Fibroblast of skin of right quadriceps (primary cell): ENCODE results near the gene LINGO3.

Source experiments
- DNase-seq: peaks from one replicate; pipeline ENCODE4 v3.0.0-alpha.2; 2013

The LINGO3 gene

GRCh38 chr19:2280633-2281264, 27.2 kb downstream of the LINGO3 start:
- no peak for DNase-seq

- no peak for DNase-seq
Observed at GRCh38 chr19:2278459-2279158, 29.3 kb downstream of the LINGO3 start.

DNA sequence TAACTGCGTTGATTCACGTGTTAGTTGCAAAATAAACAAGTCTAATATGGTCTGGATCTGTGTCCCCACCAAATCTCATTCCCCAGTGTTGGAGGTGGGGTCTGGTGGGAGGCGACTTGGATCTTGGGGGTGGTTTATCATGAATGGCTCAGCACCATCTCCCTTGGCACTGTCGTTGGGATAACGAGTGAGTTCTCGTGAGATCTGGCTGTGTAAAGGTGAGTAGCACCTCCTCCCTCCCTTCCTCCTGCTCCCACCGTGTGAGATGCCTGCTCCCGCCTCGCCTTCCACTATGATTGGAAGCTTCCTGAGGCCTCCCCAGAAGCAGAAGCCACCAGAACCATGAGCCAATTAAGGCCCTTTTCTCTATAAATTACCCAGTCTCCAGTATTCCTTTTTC, 30.8 kb downstream of the LINGO3 start:
- DNase-seq = no peak

GRCh38 chr19:2276429-2276986, 31.4 kb downstream of the LINGO3 start:
- no peak for DNase-seq

- no peak for DNase-seq
Observed at GRCh38 chr19:2275588-2276428, 32.1 kb downstream of the LINGO3 start.

DNA sequence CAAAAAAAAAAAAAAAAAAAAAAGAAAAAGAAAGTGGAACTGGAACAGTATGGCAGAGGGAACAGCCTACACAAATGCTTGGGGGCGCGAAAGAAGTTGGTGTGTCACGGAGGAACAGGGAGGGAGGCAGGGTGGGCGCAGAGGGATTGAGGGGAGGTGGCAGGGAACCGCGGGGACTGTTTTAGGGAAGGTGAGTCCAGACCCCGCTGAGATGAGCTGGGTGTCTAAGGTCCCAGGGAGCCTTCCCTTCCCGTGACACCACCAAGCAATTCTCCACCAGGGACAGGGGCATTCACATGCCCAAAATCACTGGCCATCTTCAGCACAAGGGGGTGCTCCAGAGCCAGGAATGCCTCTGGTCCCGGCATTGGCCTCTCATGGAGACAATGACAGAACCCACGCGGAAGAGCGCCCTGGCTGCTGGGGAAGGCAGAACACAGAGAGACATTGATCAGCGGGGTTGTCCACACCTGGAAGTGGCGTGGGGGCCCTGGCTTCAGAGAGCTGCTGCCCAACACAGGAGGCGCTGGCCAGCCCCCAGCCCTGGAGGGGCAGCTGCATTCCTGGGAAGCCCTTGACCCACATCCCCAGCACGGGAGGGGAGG, 32.9 kb downstream of the LINGO3 start:
- peak; percentile 64 for DNase-seq

GRCh38 chr19:2274185-2274711, 33.7 kb downstream of the LINGO3 start:
- no peak for DNase-seq

GRCh38 chr19:2273356-2274184, 34.4 kb downstream of the LINGO3 start:
- DNase-seq = peak; percentile 72

DNA sequence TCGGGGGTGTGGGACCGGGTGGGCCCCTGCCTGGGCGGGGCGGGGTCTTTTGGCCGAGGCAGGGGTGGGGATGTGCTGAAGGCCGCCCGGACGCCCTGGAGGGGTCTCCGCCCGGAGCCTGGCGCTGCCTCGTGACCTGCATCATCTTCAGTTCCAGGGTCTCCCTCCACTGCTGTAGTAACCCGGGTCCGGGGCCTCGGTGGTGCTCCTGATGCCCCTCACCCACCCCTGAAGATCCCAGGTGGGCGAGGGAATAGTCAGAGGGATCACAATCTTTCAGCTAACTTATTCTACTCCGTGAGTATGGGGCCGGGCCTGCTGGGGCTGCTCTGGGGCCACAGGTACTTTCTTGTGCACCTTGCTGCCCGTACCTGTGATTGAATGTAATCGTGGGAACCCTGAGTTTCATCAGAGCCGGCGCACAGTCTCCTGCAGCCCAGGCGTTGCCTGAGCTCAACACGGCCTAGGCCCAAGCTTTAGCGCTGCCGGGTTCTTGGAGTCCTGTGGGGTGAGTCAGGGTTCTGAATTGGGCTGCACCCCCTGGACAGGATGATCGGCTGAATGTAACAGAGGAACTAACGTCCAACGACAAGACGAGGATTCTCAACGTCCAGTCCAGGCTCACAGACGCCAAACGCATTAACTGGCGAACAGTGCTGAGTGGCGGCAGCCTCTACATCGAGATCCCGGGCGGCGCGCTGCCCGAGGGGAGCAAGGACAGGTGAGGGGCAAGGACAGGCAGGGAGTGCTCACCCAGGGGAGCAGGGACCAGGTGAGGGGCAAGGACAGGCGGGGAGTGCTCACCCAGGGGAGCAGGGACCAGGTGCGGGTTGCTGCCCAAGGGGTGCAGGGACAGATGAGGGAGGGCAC, 36.5 kb downstream of the LINGO3 start:
- DNase-seq = peak; percentile 79

DNA sequence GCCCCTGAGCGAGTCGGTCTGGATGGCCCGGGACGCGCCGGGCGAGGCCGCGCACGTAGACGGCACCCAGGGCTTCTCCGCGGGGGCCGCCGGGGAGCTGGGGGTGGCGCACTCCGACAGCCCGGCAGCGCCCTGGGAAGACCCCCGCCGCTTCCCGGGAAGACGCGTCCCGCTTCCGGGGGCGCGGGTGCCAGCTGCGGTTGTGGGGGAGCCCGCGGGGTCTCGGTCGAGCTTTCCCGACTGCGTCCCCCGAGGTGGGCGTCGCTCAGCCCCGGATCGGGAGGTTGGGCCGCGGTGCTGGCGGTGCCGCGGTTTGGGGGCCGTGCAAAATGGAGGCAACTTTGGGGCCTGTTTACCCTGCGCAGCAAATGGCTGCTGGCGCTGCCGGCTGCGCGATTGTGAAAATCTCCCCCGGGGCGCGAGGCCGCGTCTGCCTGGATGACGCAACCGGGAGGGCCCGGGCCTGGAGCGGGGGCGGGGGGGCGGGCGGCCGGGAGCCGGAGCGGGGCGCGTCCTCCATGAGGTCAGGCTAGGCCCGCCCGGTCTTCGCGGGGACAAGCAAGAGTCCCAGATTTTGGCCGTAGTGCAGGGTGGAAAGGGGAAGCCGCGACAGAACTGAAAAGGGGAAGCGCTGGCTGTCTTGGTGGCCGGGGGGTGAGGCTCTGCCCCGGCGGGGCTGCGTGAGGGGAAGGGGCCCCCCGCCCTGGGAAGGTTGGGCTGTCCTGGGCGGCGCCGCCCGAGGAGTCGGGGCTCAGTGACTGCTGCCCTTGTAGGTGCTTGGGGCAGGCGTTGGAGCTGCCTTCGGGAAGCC, 37.3 kb downstream of the LINGO3 start:
- DNase-seq = peak; percentile 84

- DNase-seq = no peak
Observed at GRCh38 chr19:2270157-2270422, 37.9 kb downstream of the LINGO3 start.

GRCh38 chr19:2269244-2270156, 38.5 kb downstream of the LINGO3 start:
- peak; percentile 97 for DNase-seq

DNA sequence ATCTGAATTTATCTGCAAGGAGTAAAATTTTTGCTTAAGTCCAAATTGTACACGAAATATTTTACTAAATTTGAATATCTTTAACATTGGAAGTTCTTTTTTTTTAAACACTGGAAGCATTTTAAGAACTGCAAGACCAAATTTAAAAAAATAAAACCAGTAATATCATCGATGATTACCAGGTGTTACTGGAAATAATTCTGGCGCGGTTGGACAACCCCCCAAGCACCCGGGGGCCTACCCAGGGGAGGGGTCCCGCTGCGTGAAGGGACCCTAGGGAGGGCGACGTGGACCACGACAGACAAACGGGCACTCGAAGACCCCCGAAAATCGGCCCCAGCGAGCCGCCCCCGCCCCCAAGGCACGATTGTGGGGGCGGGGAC, 39.1 kb downstream of the LINGO3 start:
- DNase-seq = no peak

DNA sequence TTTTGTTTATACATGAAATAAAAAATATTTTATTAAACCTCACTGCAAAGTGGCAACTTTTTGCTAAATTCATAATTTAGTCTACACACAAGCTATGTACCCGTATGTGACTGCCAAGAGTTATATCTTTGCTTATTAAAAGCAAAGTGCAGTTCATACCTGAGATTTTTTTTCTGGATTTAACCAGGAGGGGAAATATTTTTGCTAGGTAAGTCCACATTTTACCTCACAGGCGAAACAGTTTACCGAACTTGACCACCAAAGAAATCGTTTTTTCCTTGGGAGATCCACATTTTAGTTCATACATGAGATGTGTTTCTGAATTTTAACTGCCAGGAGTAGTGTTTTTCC, 39.5 kb downstream of the LINGO3 start:
- no peak for DNase-seq

DNA sequence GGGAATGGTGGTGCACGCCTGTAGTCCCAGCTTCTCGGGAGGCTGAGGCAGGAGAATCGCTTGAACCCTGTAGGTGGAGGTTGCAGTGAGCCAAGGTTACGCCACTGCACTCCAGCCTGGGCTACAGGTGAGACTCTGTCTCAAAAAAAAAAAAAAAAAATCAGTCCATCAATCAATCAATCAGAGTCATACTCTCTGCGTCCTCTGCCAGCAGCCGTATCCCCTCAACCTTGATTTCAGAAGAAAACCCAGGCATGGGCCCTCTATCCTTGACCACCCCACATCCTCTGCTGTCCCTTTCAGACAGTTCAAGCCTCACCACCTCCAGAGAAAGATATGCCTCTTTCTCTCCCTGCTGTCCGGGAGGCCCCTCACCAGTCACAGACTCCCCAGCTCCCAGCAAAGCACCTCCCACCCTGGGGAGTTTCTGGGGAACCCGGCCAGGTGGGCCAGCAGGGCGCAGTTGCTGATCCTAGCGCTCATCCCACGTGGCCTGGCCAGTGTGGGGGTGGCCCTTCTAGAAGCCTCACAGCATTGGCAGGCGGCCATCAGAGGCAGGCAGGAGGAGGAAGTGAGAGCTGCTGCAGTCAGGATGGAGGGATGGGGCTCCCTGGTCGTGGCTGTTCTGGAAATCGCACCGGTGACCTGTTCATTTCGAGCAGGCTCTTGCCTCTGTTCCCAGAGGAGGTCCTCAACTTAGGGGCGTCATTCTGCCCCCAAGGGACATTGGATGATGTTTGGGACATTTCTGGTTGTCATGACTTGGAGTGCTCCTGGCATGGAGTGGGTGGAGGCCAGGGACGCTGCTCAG, 41.6 kb downstream of the LINGO3 start:
- DNase-seq = peak; percentile 81

DNA sequence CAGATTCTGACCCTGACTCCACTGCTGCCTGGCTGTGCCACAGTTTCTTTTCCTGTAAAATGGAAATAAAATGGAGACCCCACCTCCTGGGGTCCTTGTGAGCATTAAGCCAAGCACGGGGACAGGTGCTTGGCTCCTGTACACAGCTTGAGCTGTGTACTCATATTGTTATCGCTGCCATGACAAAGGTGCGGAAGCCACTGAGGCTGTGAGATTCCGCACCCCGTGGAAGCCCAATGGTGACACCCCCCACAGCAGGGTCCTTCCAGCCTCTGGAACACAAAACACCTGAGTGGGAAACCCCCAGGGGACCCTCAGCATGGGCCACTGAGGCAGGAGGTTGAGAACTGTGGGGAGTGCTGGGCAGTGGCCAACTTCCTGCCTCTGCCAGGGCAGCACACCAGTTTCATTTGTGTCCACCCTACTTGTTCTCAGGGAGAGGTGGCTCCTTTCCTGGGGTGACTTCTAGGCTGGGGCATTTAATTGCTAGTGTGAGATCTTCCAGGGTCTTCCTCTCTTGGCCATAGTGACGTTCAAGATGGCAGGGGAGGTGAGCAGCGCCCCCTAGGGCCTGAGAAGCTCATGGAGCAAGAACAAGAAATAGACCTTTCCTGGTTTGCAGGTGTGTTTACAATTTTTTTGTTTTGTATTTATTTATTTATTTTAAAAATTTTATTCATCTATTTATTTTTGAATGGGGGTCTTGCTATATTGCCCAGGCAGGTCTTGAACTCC, 46.3 kb downstream of the LINGO3 start:
- no peak for DNase-seq

- DNase-seq = no peak
Observed at GRCh38 chr19:2260341-2260805, 47.6 kb downstream of the LINGO3 start.

GRCh38 chr19:2259336-2259735, 48.6 kb downstream of the LINGO3 start:
- DNase-seq = no peak
